CD14-positive monocyte (primary cell): Measurements from ENCODE around the gene TFB1M. TPM values are rescaled to one million over a fixed set of nuclear protein-coding genes. Genes with fewer than 3 reads are reported as not detected.
"Not testable (repeated sequence)": the region's sequence is repeated elsewhere in the genome, so short reads cannot be mapped to it uniquely, and the experiment has no call there.

ENCODE experiments used
- DNase-seq, 3 donors: peaks; one replicate each; pipeline ENCODE4 v3.0.0-alpha.2; 2011 to 2022
- H2AFZ ChIP-seq: 2 replicates; pipeline ENCODE4 v1.6.0; 2012; ENCODE audit warnings: mild to moderate bottlenecking, low read depth, low read length, inconsistent platforms; ENCODE audit not compliant: insufficient read depth, poor library complexity, severe bottlenecking
- H3K27ac ChIP-seq, 2 donors: 1 replicate in 1 of 2; 2 replicates in 1 of 2; pipeline ENCODE4 v1.5.1; 2012 to 2013; ENCODE audit warnings: low read length in 2 of 2, control low read depth in 1 of 2, inconsistent platforms in 1 of 2, low read depth in 1 of 2, mild to moderate bottlenecking in 1 of 2
- H3K27me3 ChIP-seq, 2 donors: one replicate each; pipeline versions ENCODE4 v1.6.0 to v1.6.1; 2011 to 2013; ENCODE audit warnings: low read length in 2 of 2; ENCODE audit not compliant: control insufficient read depth in 2 of 2, insufficient read depth in 2 of 2
- H3K36me3 ChIP-seq, 2 donors: replicated peaks in 1 of 2; 1 replicate in 1 of 2; 2 replicates in 1 of 2; pipeline versions ENCODE4 v1.5.1 to v1.6.1; 2012 to 2013; ENCODE audit warnings: low read length in 2 of 2, control low read depth in 1 of 2, inconsistent platforms in 1 of 2, mild to moderate bottlenecking in 1 of 2; ENCODE audit not compliant: insufficient read depth in 2 of 2, control insufficient read depth in 1 of 2
- H3K4me1 ChIP-seq, 2 donors: 1 replicate in 1 of 2; 2 replicates in 1 of 2; pipeline versions ENCODE4 v1.5.1 to v1.6.1; 2012 to 2013; ENCODE audit warnings: low read length in 2 of 2, control low read depth in 1 of 2, inconsistent platforms in 1 of 2, mild to moderate bottlenecking in 1 of 2, moderate library complexity in 1 of 2; ENCODE audit not compliant: insufficient read depth in 2 of 2, control insufficient read depth in 1 of 2
- H3K4me2 ChIP-seq: replicated peaks from 2 replicates; pipeline ENCODE3; 2012; ENCODE audit warnings: low read length, moderate library complexity, mild to moderate bottlenecking; ENCODE audit not compliant: poor library complexity, severe bottlenecking; ENCODE audit errors: extremely low read depth
- H3K4me3 ChIP-seq, 3 experiments: fragments of 200-600 bp in 1 of 3; sonication (generic) in 1 of 3; replicated peaks in 1 of 3; 1 replicate in 2 of 3; 2 replicates in 1 of 3; pipeline ENCODE4 v1.5.1; 2011 to 2013; ENCODE audit warnings: low read length in 3 of 3, mild to moderate bottlenecking in 3 of 3, control low read depth in 2 of 3, low read depth in 2 of 3, inconsistent platforms in 1 of 3, moderate library complexity in 1 of 3
- H3K79me2 ChIP-seq: 2 replicates; pipeline ENCODE4 v1.6.0; 2012; ENCODE audit warnings: mild to moderate bottlenecking, control low read depth, inconsistent platforms, low read length, moderate library complexity; ENCODE audit not compliant: insufficient read depth
- H3K9ac ChIP-seq: 2 replicates; pipeline ENCODE4 v1.6.0; 2017; ENCODE audit warnings: low read length, mild to moderate bottlenecking; ENCODE audit not compliant: insufficient read depth, poor library complexity, severe bottlenecking
- H3K9me3 ChIP-seq, 2 donors: replicated peaks in 1 of 2; 1 replicate in 1 of 2; 2 replicates in 1 of 2; pipeline versions ENCODE4 v1.5.1 to v1.6.1; 2012 to 2013; ENCODE audit warnings: low read length in 2 of 2, control low read depth in 1 of 2; ENCODE audit not compliant: control insufficient read depth in 1 of 2, insufficient read depth in 1 of 2
- H4K20me1 ChIP-seq: 2 replicates; pipeline ENCODE4 v1.6.0; 2012; ENCODE audit warnings: mild to moderate bottlenecking, low read length, control low read depth, moderate library complexity; ENCODE audit not compliant: insufficient read depth
- H3K27ac Mint-ChIP-seq, 7 donors: one replicate each; pipeline ENCODE4 v1.8.0; 2020; ENCODE audit warnings: mild to moderate bottlenecking in 7 of 7, mixed read lengths in 7 of 7, moderate library complexity in 6 of 7, inconsistent platforms in 2 of 7
- H3K27me3 Mint-ChIP-seq, 3 donors: one replicate each; pipeline ENCODE4 v1.8.0; 2021 to 2022; ENCODE audit warnings: low read depth in 3 of 3, mild to moderate bottlenecking in 3 of 3, mixed read lengths in 3 of 3, moderate library complexity in 3 of 3, inconsistent platforms in 1 of 3
- H3K36me3 Mint-ChIP-seq, 2 donors: one replicate each; pipeline ENCODE4 v1.8.0; 2020; ENCODE audit warnings: mixed read lengths in 2 of 2, inconsistent platforms in 1 of 2, mild to moderate bottlenecking in 1 of 2
- H3K4me1 Mint-ChIP-seq: one replicate; pipeline ENCODE4 v1.8.0; 2020; ENCODE audit warnings: mild to moderate bottlenecking, mixed read lengths
- H3K4me3 Mint-ChIP-seq, 2 donors: one replicate each; pipeline ENCODE4 v1.8.0; 2020; ENCODE audit warnings: mild to moderate bottlenecking in 2 of 2, mixed read lengths in 2 of 2, moderate library complexity in 1 of 2
- H3K9me3 Mint-ChIP-seq, 7 donors: one replicate each; pipeline ENCODE4 v1.8.0; 2020 to 2022; ENCODE audit warnings: mixed read lengths in 7 of 7, mild to moderate bottlenecking in 6 of 7, moderate library complexity in 6 of 7, inconsistent platforms in 2 of 7
- WGBS: methylation state at CpG from one replicate; pipeline ENCODE4 v1.1.5; 2013; ENCODE audit warnings: missing lambda C conversion rate; ENCODE audit not compliant: insufficient coverage; 5-methylcytosine and 5-hydroxymethylcytosine counted together
- intact Hi-C, 2 donors: fragments of 100-400 bp; cut with micrococcal nuclease; formaldehyde crosslinking; loops; one replicate each; pipeline versions ENCODE4 v1.15.0 to v1.15.1; 2023
- polyA plus RNA-seq, 3 donors: library from polyadenylated mRNA; depleted of rRNA in 1 of 3; unstranded in 2 of 3; stranded (reverse) in 1 of 3; fragments of 300-500 nt in 2 of 3; fragments of >200 nt in 1 of 3; fragmentation: Illumina TruSeq in 2 of 3; gene quantifications; 1 replicate in 2 of 3; 2 replicates in 1 of 3; pipeline ENCODE4 v1.2.3, GENCODE V29; 2012 to 2021
- TF ChIP-seq, protein P1 (sequence below): fragments of 200-600 bp; IDR thresholded peaks from one replicate; pipeline ENCODE4 v1.8.0; 2022; ENCODE audit warnings: antibody characterized with exemption, mild to moderate bottlenecking

TFB1M gene
- polyA plus RNA-seq, 3 donors, result 4.8 to 5.4 (median 4.8) TPM

DNA sequence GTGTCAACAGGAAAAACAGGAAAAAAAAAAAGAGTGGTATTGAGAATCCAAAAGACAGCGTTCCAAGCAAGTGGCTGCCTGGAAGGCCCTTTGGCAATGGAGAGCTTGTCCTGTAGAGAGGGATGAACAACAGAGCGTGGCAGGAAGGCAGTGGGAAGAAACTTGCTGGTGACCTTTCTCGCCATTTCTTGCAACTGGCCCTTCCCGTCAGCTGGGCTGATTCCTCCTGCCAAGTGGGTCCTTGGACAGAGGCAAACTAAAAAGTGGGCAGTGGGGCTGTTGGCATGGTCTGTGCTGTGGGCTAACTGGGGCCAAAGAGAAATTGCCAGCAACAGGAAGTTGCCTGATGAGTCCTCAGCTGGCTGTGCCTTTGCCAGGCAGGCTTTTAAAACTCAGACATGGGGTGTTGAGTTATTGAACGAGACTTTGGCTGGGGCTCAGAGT is 94.4 kb downstream of the TFB1M start:
- peak in 1 of 3 donors; percentile 29 for DNase-seq
- no peaks in the 10 kb centered on the region for H3K9me3 ChIP-seq
- peak overlapping the region; percentile 16 to 89 for H3K27ac ChIP-seq
- H3K4me3 Mint-ChIP-seq, result no peak overlapping the region
- H3K36me3 Mint-ChIP-seq, result no peaks in the 10 kb centered on the region
- no peak overlapping the region for H3K9ac ChIP-seq
- 90% methylated on average over 5 of the region's 5 CpGs for WGBS
- H3K27me3 Mint-ChIP-seq, result peaks cover 3 to 8% (median 7%) of the 10 kb centered on the region in 3 donors
- H3K4me2 ChIP-seq, result no peak overlapping the region
- H3K4me1 ChIP-seq, result peaks cover 51 to 52% of the 10 kb centered on the region in 2 donors
- no peaks in the 10 kb centered on the region for H3K27me3 ChIP-seq
- intact Hi-C loops, result loop anchor here in 1 of 2 donors (5.0 kb wide), 2 partner anchors 92 to 307 kb away; partner anchors contain the start of gene TFB1M
- H3K36me3 ChIP-seq, result no peaks in the 10 kb centered on the region
- no peak overlapping the region for H3K4me3 ChIP-seq
- H3K27ac Mint-ChIP-seq, result peak overlapping the region; percentile 52 to 91 (median 83)
- H2AFZ ChIP-seq, result no peak overlapping the region
- TF ChIP-seq, protein P1, sequence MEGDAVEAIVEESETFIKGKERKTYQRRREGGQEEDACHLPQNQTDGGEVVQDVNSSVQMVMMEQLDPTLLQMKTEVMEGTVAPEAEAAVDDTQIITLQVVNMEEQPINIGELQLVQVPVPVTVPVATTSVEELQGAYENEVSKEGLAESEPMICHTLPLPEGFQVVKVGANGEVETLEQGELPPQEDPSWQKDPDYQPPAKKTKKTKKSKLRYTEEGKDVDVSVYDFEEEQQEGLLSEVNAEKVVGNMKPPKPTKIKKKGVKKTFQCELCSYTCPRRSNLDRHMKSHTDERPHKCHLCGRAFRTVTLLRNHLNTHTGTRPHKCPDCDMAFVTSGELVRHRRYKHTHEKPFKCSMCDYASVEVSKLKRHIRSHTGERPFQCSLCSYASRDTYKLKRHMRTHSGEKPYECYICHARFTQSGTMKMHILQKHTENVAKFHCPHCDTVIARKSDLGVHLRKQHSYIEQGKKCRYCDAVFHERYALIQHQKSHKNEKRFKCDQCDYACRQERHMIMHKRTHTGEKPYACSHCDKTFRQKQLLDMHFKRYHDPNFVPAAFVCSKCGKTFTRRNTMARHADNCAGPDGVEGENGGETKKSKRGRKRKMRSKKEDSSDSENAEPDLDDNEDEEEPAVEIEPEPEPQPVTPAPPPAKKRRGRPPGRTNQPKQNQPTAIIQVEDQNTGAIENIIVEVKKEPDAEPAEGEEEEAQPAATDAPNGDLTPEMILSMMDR, result no peak
- no peaks in the 10 kb centered on the region for H3K9me3 Mint-ChIP-seq
- H3K4me1 Mint-ChIP-seq, result peaks cover 52% of the 10 kb centered on the region
- H3K79me2 ChIP-seq, result no peaks in the 10 kb centered on the region
- H4K20me1 ChIP-seq, result no peaks in the 10 kb centered on the region

DNA sequence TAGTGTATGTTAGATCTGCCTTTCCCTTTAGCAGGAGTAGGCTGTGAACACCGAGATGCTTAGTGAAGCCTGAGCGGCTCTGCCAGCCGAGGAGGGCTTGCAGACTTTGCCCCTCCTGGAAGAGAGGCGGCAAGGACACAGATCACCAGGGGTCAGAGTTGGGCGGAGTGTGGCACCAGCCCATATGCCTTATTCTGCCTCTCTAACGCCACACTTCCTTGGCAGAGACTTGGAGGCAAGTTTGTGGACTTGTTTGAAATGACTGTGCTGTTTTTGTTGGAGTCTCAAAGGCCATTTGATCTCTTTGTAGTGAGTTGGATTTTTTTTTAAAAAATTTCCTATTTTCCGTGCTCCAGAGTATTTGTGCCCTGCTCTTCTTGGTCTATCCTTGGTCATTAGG is 95.0 kb downstream of the TFB1M start:
- no peaks in the 10 kb centered on the region for H3K36me3 Mint-ChIP-seq
- TF ChIP-seq, protein P1, result no peak
- Histone ChIP-seq H3K36me3 (no peaks in the 10 kb centered on the region), H3K79me2 (no peaks in the 10 kb centered on the region), H3K9me3 (no peaks in the 10 kb centered on the region), H2AFZ (no peak overlapping the region), H3K4me1 (peaks cover 45 to 46% of the 10 kb centered on the region in 2 donors), H3K27me3 (no peaks in the 10 kb centered on the region), H4K20me1 (no peaks in the 10 kb centered on the region), H3K27ac (no peak overlapping the region), H3K9ac (no peak overlapping the region), H3K4me3 (no peak overlapping the region), H3K4me2 (no peak overlapping the region)
- intact Hi-C loops, result no loop called here
- no peaks in the 10 kb centered on the region for H3K9me3 Mint-ChIP-seq
- DNase-seq, result no peak
- peaks cover 46% of the 10 kb centered on the region for H3K4me1 Mint-ChIP-seq
- no peak overlapping the region for H3K4me3 Mint-ChIP-seq
- H3K27ac Mint-ChIP-seq, result peak overlapping the region in 2 of 7 donors; percentile 1 to 91
- H3K27me3 Mint-ChIP-seq, result peaks cover 3 to 10% (median 7%) of the 10 kb centered on the region in 3 donors
- WGBS, result 90% methylated on average over 6 of the region's 7 CpGs

DNA sequence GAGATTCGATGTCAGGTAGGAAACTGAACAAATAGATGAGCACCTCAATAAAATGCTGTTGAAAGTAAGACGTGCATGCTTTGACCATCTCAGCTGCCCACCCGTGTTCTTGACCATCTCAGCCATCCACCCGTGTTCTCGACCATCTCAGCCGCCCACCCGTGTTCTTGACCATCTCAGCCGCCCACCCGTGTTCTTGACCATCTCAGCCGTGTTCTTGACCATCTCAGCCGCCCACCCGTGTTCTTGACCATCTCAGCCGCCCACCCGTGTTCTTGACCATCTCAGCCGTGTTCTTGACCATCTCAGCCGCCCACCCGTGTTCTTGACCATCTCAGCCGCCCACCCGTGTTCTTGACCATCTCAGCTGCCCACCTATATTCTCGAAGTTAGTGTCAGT is 95.6 kb downstream of the TFB1M start:
- H3K9me3 ChIP-seq, intact Hi-C loops, H3K27me3 Mint-ChIP-seq, H3K79me2 ChIP-seq, DNase-seq, H3K4me3 Mint-ChIP-seq, H3K9ac ChIP-seq, H3K4me3 ChIP-seq, H3K36me3 Mint-ChIP-seq, H3K36me3 ChIP-seq, H2AFZ ChIP-seq, H3K27ac ChIP-seq, H3K27me3 ChIP-seq, H3K9me3 Mint-ChIP-seq, H4K20me1 ChIP-seq, H3K4me2 ChIP-seq: not testable (repeated sequence)
- 100% methylated on average over 6 of the region's 20 CpGs for WGBS
- H3K4me1 ChIP-seq, result peaks cover 39 to 40% of the 10 kb centered on the region in 2 donors
- H3K4me1 Mint-ChIP-seq, result peaks cover 40% of the 10 kb centered on the region
- peak overlapping the region in 1 of 7 donors; percentile 8 for H3K27ac Mint-ChIP-seq
